Mesendoderm (in vitro differentiated cells): ENCODE measurements around the gene ADK.

Experiments
- DNase-seq: peaks from one replicate; pipeline ENCODE4 v3.0.0; 2013
- H2AK5ac ChIP-seq: 2 replicates; pipeline ENCODE4 v1.6.1; 2013; ENCODE audit warnings: low read length, inconsistent platforms
- H2BK120ac ChIP-seq: 2 replicates; pipeline ENCODE4 v1.6.1; 2013; ENCODE audit warnings: low read depth, mild to moderate bottlenecking, low read length, moderate library complexity, mixed read lengths
- H2BK15ac ChIP-seq: replicated peaks from 2 replicates; pipeline ENCODE4 v1.6.1; 2013; ENCODE audit warnings: low read depth, mild to moderate bottlenecking, moderate library complexity
- H2BK5ac ChIP-seq: 2 replicates; pipeline ENCODE4 v1.6.1; 2013; ENCODE audit warnings: low read length, inconsistent platforms
- H3K18ac ChIP-seq: 2 replicates; pipeline ENCODE4 v1.6.1; 2013; ENCODE audit warnings: mild to moderate bottlenecking, low read length, mixed read lengths
- H3K23ac ChIP-seq: one replicate; pipeline ENCODE4 v1.6.1; 2013; ENCODE audit warnings: low read length
- H3K27ac ChIP-seq: 2 replicates; pipeline ENCODE4 v1.5.1; 2013; ENCODE audit warnings: low read depth, mild to moderate bottlenecking, inconsistent platforms, low read length, moderate library complexity
- H3K27me3 ChIP-seq: 2 replicates; pipeline ENCODE4 v1.6.1; 2013; ENCODE audit warnings: low read length, control low read depth, mild to moderate bottlenecking, inconsistent platforms; ENCODE audit not compliant: insufficient read depth, poor library complexity
- H3K36me3 ChIP-seq: 2 replicates; pipeline ENCODE4 v1.6.1; 2013; ENCODE audit warnings: low read length, inconsistent platforms; ENCODE audit not compliant: control insufficient read depth, insufficient read depth
- H3K4ac ChIP-seq: one replicate; pipeline ENCODE4 v1.6.1; 2013; ENCODE audit warnings: low read depth, mild to moderate bottlenecking, low read length, moderate library complexity
- H3K4me1 ChIP-seq: 2 replicates; pipeline ENCODE4 v1.6.1; 2013; ENCODE audit warnings: low read depth, low read length, inconsistent platforms; ENCODE audit not compliant: control insufficient read depth
- H3K4me2 ChIP-seq: 2 replicates; pipeline ENCODE4 v1.6.1; 2013; ENCODE audit warnings: low read length
- H3K4me3 ChIP-seq: 2 replicates; pipeline ENCODE4 v1.5.1; 2013; ENCODE audit warnings: mild to moderate bottlenecking, low read length
- H3K56ac ChIP-seq: one replicate; pipeline ENCODE4 v1.6.1; 2013; ENCODE audit warnings: low read length
- H3K79me1 ChIP-seq: 2 replicates; pipeline ENCODE4 v1.6.1; 2013; ENCODE audit warnings: low read length, inconsistent platforms
- H3K79me2 ChIP-seq: 2 replicates; pipeline ENCODE4 v1.6.1; 2013; ENCODE audit warnings: mild to moderate bottlenecking, low read length; ENCODE audit not compliant: control insufficient read depth, insufficient read depth
- H3K9ac ChIP-seq: 2 replicates; pipeline ENCODE4 v1.6.1; 2013; ENCODE audit warnings: low read length, inconsistent platforms
- H4K5ac ChIP-seq: one replicate; pipeline ENCODE4 v1.6.1; 2013; ENCODE audit warnings: low read length
- H4K8ac ChIP-seq: one replicate; pipeline ENCODE4 v1.6.1; 2013; ENCODE audit warnings: low read depth, mild to moderate bottlenecking, control low read depth, low read length, moderate library complexity
- WGBS: extraction: QIAGEN DNeasy Blood & Tissue Kit; methylation state at CpG from one replicate; pipeline ENCODE4 v1.1.7; 2013; ENCODE audit warnings: low lambda C conversion rate, missing lambda C conversion rate; ENCODE audit not compliant: insufficient coverage; ENCODE audit errors: extremely low coverage; 5-methylcytosine and 5-hydroxymethylcytosine counted together

Gene ADK

GRCh38 chr10:74373059-74373458 is 222.0 kb downstream of the ADK start:
- no CpG with 5 or more reads among the region's 1 CpG for WGBS
- Histone ChIP-seq H2BK5ac (no peak overlapping the region), H3K56ac (no peak overlapping the region), H3K18ac (no peak overlapping the region), H3K4me1 (no peaks in the 10 kb centered on the region), H4K8ac (no peak overlapping the region), H3K9ac (no peak overlapping the region), H2AK5ac (no peak overlapping the region), H3K4me3 (no peak overlapping the region), H3K4me2 (no peak overlapping the region), H3K79me2 (no peaks in the 10 kb centered on the region), H3K36me3 (no peaks in the 10 kb centered on the region), H3K79me1 (no peaks in the 10 kb centered on the region), H3K4ac (no peak overlapping the region), H3K27ac (no peak overlapping the region), H3K23ac (no peak overlapping the region), H2BK120ac (no peak overlapping the region), H4K5ac (no peak overlapping the region), H2BK15ac (no peak overlapping the region), H3K27me3 (no peaks in the 10 kb centered on the region)
- no peak for DNase-seq

DNA sequence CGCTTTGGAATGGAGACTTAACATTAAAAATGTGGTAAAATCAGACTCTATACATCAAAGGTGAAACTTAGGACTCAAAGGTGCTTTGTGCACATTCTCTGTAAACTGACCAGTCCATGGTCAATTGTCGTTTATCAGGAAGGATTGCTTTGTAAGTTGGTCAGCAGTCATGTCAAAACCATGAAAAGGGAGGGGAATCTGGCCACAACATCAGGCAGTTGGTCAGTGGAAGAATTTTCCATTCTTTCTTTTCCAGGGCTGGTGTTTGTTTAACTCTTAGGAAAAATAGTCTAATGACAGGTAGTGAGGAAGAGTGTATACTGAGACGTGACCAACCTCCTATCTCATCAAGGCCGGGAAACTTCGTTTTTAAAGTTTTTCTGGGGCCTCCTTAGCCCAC is 226.5 kb downstream of the ADK start:
- Histone ChIP-seq H3K4ac (no peak overlapping the region), H2BK15ac (no peak overlapping the region), H2BK5ac (no peak overlapping the region), H3K79me1 (no peaks in the 10 kb centered on the region), H3K23ac (no peak overlapping the region), H3K27me3 (no peaks in the 10 kb centered on the region), H4K8ac (no peak overlapping the region), H3K27ac (no peak overlapping the region), H3K18ac (no peak overlapping the region), H3K36me3 (no peaks in the 10 kb centered on the region), H2BK120ac (no peak overlapping the region), H3K56ac (no peak overlapping the region), H4K5ac (no peak overlapping the region), H3K4me3 (no peak overlapping the region), H3K4me2 (no peak overlapping the region), H3K9ac (no peak overlapping the region), H2AK5ac (no peak overlapping the region), H3K4me1 (no peaks in the 10 kb centered on the region), H3K79me2 (no peaks in the 10 kb centered on the region)
- no peak for DNase-seq
- WGBS = no CpG with 5 or more reads among the region's 5 CpGs

- H2BK15ac ChIP-seq = no peak overlapping the region
- H3K79me2 ChIP-seq = no peaks in the 10 kb centered on the region
- no peak for DNase-seq
- H3K23ac ChIP-seq = no peak overlapping the region
- H3K9ac ChIP-seq = no peak overlapping the region
- H3K27ac ChIP-seq = no peak overlapping the region
- H3K4me2 ChIP-seq = no peak overlapping the region
- no peak overlapping the region for H4K5ac ChIP-seq
- no peak overlapping the region for H2BK120ac ChIP-seq
- no peaks in the 10 kb centered on the region for H3K4me1 ChIP-seq
- no CpG with 5 or more reads among the region's 3 CpGs for WGBS
- no peaks in the 10 kb centered on the region for H3K27me3 ChIP-seq
- H3K4ac ChIP-seq = no peak overlapping the region
- H2BK5ac ChIP-seq = no peak overlapping the region
- no peak overlapping the region for H2AK5ac ChIP-seq
- H3K4me3 ChIP-seq = no peak overlapping the region
- H3K18ac ChIP-seq = no peak overlapping the region
- no peak overlapping the region for H4K8ac ChIP-seq
- H3K56ac ChIP-seq = no peak overlapping the region
- H3K36me3 ChIP-seq = no peaks in the 10 kb centered on the region
- H3K79me1 ChIP-seq = no peaks in the 10 kb centered on the region
These were observed 228.5 kb downstream of the ADK start for GRCh38 chr10:74379474-74379873.

DNA sequence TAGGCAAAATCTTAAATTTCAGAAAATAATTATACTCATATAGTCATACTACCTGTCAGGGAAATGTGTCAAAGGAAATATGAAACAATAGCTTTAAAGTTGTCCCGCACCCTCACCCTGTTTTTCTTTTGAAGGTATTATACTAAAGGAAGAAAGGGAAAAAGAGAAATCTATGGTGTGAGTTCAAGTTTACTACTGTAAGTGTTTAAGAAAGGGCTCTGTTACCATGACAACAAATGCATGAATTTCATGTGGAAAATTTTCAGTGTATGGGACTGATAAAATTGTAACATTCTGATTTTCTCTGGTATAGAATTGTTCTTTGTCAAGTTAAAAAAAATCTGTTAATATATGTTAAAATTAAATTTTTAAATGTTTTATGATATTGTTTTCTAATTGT is 229.8 kb downstream of the ADK start:
- Histone ChIP-seq H2BK120ac (no peak overlapping the region), H3K4me3 (no peak overlapping the region), H3K79me2 (no peaks in the 10 kb centered on the region), H4K5ac (no peak overlapping the region), H3K27ac (no peak overlapping the region), H3K9ac (no peak overlapping the region), H2BK5ac (no peak overlapping the region), H3K4me1 (no peaks in the 10 kb centered on the region), H3K4ac (no peak overlapping the region), H3K27me3 (no peaks in the 10 kb centered on the region), H3K56ac (no peak overlapping the region), H2BK15ac (no peak overlapping the region), H3K23ac (no peak overlapping the region), H3K4me2 (no peak overlapping the region), H3K36me3 (no peaks in the 10 kb centered on the region), H3K79me1 (no peaks in the 10 kb centered on the region), H2AK5ac (no peak overlapping the region), H3K18ac (no peak overlapping the region), H4K8ac (no peak overlapping the region)
- no CpG with 5 or more reads among the region's 1 CpG for WGBS
- DNase-seq = no peak

GRCh38 chr10:74381291-74381853 is 230.4 kb downstream of the ADK start:
- H3K79me2 ChIP-seq = no peaks in the 10 kb centered on the region
- no peak overlapping the region for H4K8ac ChIP-seq
- H3K18ac ChIP-seq = no peak overlapping the region
- no peaks in the 10 kb centered on the region for H3K36me3 ChIP-seq
- H3K4me3 ChIP-seq = no peak overlapping the region
- no peaks in the 10 kb centered on the region for H3K4me1 ChIP-seq
- H3K56ac ChIP-seq = no peak overlapping the region
- H2BK5ac ChIP-seq = no peak overlapping the region
- WGBS = no CpG with 5 or more reads among the region's 2 CpGs
- H2BK120ac ChIP-seq = no peak overlapping the region
- no peak overlapping the region for H3K4ac ChIP-seq
- H2AK5ac ChIP-seq = no peak overlapping the region
- H3K27ac ChIP-seq = no peak overlapping the region
- H3K79me1 ChIP-seq = no peaks in the 10 kb centered on the region
- no peak overlapping the region for H3K9ac ChIP-seq
- DNase-seq = no peak
- no peak overlapping the region for H3K4me2 ChIP-seq
- no peaks in the 10 kb centered on the region for H3K27me3 ChIP-seq
- H4K5ac ChIP-seq = no peak overlapping the region
- H3K23ac ChIP-seq = no peak overlapping the region
- no peak overlapping the region for H2BK15ac ChIP-seq

GRCh38 chr10:74382663-74383062 is 231.6 kb downstream of the ADK start:
- whole genome bisulfite sequencing = no CpG with 5 or more reads among the region's 1 CpG
- no peak overlapping the region for H4K8ac ChIP-seq
- no peaks in the 10 kb centered on the region for H3K4me1 ChIP-seq
- no peak overlapping the region for H3K23ac ChIP-seq
- no peak overlapping the region for H3K18ac ChIP-seq
- no peak overlapping the region for H3K27ac ChIP-seq
- H4K5ac ChIP-seq = no peak overlapping the region
- H3K36me3 ChIP-seq = no peaks in the 10 kb centered on the region
- H3K9ac ChIP-seq = no peak overlapping the region
- no peaks in the 10 kb centered on the region for H3K27me3 ChIP-seq
- no peak overlapping the region for H3K4ac ChIP-seq
- H3K79me1 ChIP-seq = no peaks in the 10 kb centered on the region
- no peaks in the 10 kb centered on the region for H3K79me2 ChIP-seq
- no peak overlapping the region for H2BK15ac ChIP-seq
- no peak overlapping the region for H3K4me3 ChIP-seq
- H2BK5ac ChIP-seq = no peak overlapping the region
- H2AK5ac ChIP-seq = no peak overlapping the region
- H3K56ac ChIP-seq = no peak overlapping the region
- no peak overlapping the region for H3K4me2 ChIP-seq
- no peak for DNase-seq
- no peak overlapping the region for H2BK120ac ChIP-seq
